GM12878 (cell line): ENCODE measurements around the gene MARVELD3.

ENCODE experiments used
- EZH2 ChIP-seq: IDR thresholded peaks from 2 replicates; pipeline ENCODE4 v1.6.1; 2012; ENCODE audit warnings: low read depth, mild to moderate bottlenecking, control low read depth, inconsistent platforms, low read length, borderline replicate concordance; ENCODE audit not compliant: control insufficient read depth
- POLR2A ChIP-seq: IDR thresholded peaks from 2 replicates; pipeline ENCODE4 v1.6.1; 2011; ENCODE audit warnings: low read depth, mild to moderate bottlenecking, low read length

DNA sequence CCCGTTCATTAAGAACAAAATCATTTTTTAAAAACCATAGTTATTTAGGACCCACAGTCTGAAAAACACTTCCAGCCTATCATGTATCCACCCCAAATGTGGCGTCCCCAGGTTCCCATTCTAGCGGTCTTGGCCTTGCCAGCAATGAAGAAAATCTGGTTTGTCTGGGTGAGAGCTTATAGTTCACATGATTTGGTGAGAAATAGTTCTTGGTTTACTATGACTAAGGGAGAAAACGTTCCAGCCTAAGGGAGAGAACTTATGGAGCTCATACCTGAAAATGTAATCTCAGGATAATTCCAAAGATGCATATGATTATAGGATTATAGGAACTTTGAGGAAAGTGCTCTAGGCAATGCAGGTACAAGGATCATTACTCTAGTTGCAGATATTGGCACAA is 4.8 kb downstream of the MARVELD3 start:
- no peak for TF ChIP-seq EZH2
- TF ChIP-seq POLR2A: no peak
